HEK293 (cell line): Measurements from ENCODE around the gene STRN3.

Source experiments
- CTCF ChIA-PET: fragments of 350-600 bp; formaldehyde crosslinking; extraction: SDS; loops from one replicate; lab custom pipeline; 2021; ENCODE audit warnings: antibody characterized with exemption; lab: Yijun Ruan, JAX
- POLR2A ChIA-PET: fragments of 300-600 bp; formaldehyde crosslinking; extraction: SDS; loops from one replicate; lab custom pipeline; 2020; ENCODE audit warnings: antibody characterized with exemption, inconsistent platforms; lab: Yijun Ruan, JAX
- H3K27ac ChIP-seq: fragments of 200-500 bp; sonication (Bioruptor generic); 2 replicates; pipeline ENCODE4 v1.5.1; 2014; ENCODE audit warnings: low read depth, low read length, control low read depth, inconsistent platforms; ENCODE audit errors: extremely low read depth
- H3K36me3 ChIP-seq, 2 experiments: fragments of 200-500 bp in 1 of 2; sonication (Bioruptor generic) in 1 of 2; 1 replicate in 1 of 2; 2 replicates in 1 of 2; pipeline ENCODE4 v1.5.1; 2014 to 2017; ENCODE audit warnings: inconsistent platforms in 2 of 2, low read length in 2 of 2; ENCODE audit not compliant: control insufficient read depth in 2 of 2, insufficient read depth in 1 of 2
- H3K4me1 ChIP-seq: fragments of 200-500 bp; sonication (Bioruptor generic); 2 replicates; pipeline ENCODE4 v1.5.1; 2014; ENCODE audit warnings: mild to moderate bottlenecking, low read length, inconsistent platforms; ENCODE audit not compliant: control insufficient read depth, insufficient read depth
- H3K4me3 ChIP-seq: 2 replicates; pipeline ENCODE4 v1.5.1; 2011; ENCODE audit warnings: low read depth, mild to moderate bottlenecking, control low read depth, low read length, moderate library complexity
- H3K9me3 ChIP-seq: fragments of 200-500 bp; sonication (Bioruptor generic); 2 replicates; pipeline ENCODE4 v1.5.1; 2014; ENCODE audit warnings: low read depth, low read length, inconsistent platforms; ENCODE audit not compliant: control insufficient read depth, insufficient read depth
- FEZF1 ChIP-seq: fragments of 450-650 bp; formaldehyde crosslinking; IDR thresholded peaks from 2 replicates; pipeline ENCODE4 v1.5.1; 2016; ENCODE audit warnings: missing biosample characterization, missing genetic modification characterization
- GFI1B ChIP-seq: fragments of 450-650 bp; formaldehyde crosslinking; IDR thresholded peaks from 2 replicates; pipeline ENCODE4 v1.5.1; 2016; ENCODE audit warnings: missing biosample characterization, missing genetic modification characterization
- INSM2 ChIP-seq: fragments of 450-650 bp; formaldehyde crosslinking; IDR thresholded peaks from 2 replicates; pipeline ENCODE4 v1.5.1; 2016; ENCODE audit warnings: missing biosample characterization, missing genetic modification characterization
- KLF8 ChIP-seq: fragments of 450-650 bp; formaldehyde crosslinking; IDR thresholded peaks from 2 replicates; pipeline ENCODE4 v1.5.1; 2016; ENCODE audit warnings: missing biosample characterization, missing genetic modification characterization
- SP7 ChIP-seq: fragments of 450-650 bp; formaldehyde crosslinking; IDR thresholded peaks from 2 replicates; pipeline ENCODE4 v1.5.1; 2016; ENCODE audit warnings: missing biosample characterization, missing genetic modification characterization
- ZBTB10 ChIP-seq: fragments of 450-650 bp; formaldehyde crosslinking; IDR thresholded peaks from 2 replicates; pipeline ENCODE4 v1.5.1; 2016; ENCODE audit warnings: missing biosample characterization, missing genetic modification characterization
- ZNF121 ChIP-seq: fragments of 450-650 bp; formaldehyde crosslinking; IDR thresholded peaks from 2 replicates; pipeline ENCODE4 v1.5.1; 2016; ENCODE audit warnings: missing biosample characterization, missing genetic modification characterization
- ZNF132 ChIP-seq: fragments of 450-650 bp; formaldehyde crosslinking; IDR thresholded peaks from 2 replicates; pipeline ENCODE4 v1.5.1; 2017; ENCODE audit warnings: missing biosample characterization, missing genetic modification characterization, borderline replicate concordance
- ZNF16 ChIP-seq: fragments of 450-650 bp; formaldehyde crosslinking; IDR thresholded peaks from 2 replicates; pipeline ENCODE4 v1.5.1; 2016; ENCODE audit warnings: low read depth, missing biosample characterization, missing genetic modification characterization
- ZNF26 ChIP-seq: fragments of 450-650 bp; formaldehyde crosslinking; IDR thresholded peaks from 2 replicates; pipeline ENCODE4 v1.5.1; 2016; ENCODE audit warnings: missing biosample characterization, missing genetic modification characterization
- ZNF416 ChIP-seq: fragments of 450-650 bp; formaldehyde crosslinking; IDR thresholded peaks from 2 replicates; pipeline ENCODE4 v1.5.1; 2016; ENCODE audit warnings: missing biosample characterization, missing genetic modification characterization
- ZNF521 ChIP-seq: fragments of 450-650 bp; formaldehyde crosslinking; IDR thresholded peaks from 2 replicates; pipeline ENCODE4 v1.5.1; 2017; ENCODE audit warnings: missing biosample characterization, mild to moderate bottlenecking, missing genetic modification characterization
- ZNF529 ChIP-seq: fragments of 450-650 bp; formaldehyde crosslinking; IDR thresholded peaks from 2 replicates; pipeline ENCODE4 v1.5.1; 2017; ENCODE audit warnings: missing genetic modification characterization, missing biosample characterization; ENCODE audit not compliant: insufficient replicate concordance
- ZNF549 ChIP-seq: fragments of 450-650 bp; IDR thresholded peaks from 2 replicates; pipeline ENCODE4 v1.5.1; 2018; ENCODE audit warnings: missing biosample characterization, missing genetic modification characterization, mild to moderate bottlenecking, inconsistent platforms, moderate library complexity
- ZNF555 ChIP-seq: fragments of 450-650 bp; formaldehyde crosslinking; conservative IDR thresholded peaks from 2 replicates; pipeline ENCODE4 v1.5.1; 2017; ENCODE audit warnings: missing biosample characterization, mild to moderate bottlenecking, missing genetic modification characterization, inconsistent platforms
- ZNF596 ChIP-seq: fragments of 450-650 bp; IDR thresholded peaks from 2 replicates; pipeline ENCODE4 v1.5.0; 2018; ENCODE audit warnings: missing biosample characterization, mild to moderate bottlenecking, missing genetic modification characterization, moderate library complexity
- ZNF624 ChIP-seq: fragments of 450-650 bp; formaldehyde crosslinking; IDR thresholded peaks from 2 replicates; pipeline ENCODE4 v1.5.1; 2017; ENCODE audit warnings: missing biosample characterization, missing genetic modification characterization
- ZNF747 ChIP-seq: fragments of 450-650 bp; formaldehyde crosslinking; IDR thresholded peaks from 2 replicates; pipeline ENCODE4 v1.5.1; 2016; ENCODE audit warnings: missing biosample characterization, missing genetic modification characterization
- ZNF777 ChIP-seq: fragments of 450-650 bp; formaldehyde crosslinking; IDR thresholded peaks from 2 replicates; pipeline ENCODE4 v1.5.1; 2017; ENCODE audit warnings: missing biosample characterization, missing genetic modification characterization, borderline replicate concordance
- ZNF830 ChIP-seq: fragments of 450-650 bp; IDR thresholded peaks from 2 replicates; pipeline ENCODE4 v1.5.0; 2018; ENCODE audit warnings: missing biosample characterization, missing genetic modification characterization, low read depth, mild to moderate bottlenecking, moderate library complexity

Gene STRN3

GRCh38 chr14:31018057-31018645, 8.0 kb downstream of the STRN3 start (continued):
- TF ChIP-seq ZNF26 (tag by site-specific recombination) = no peak

- Histone ChIP-seq H3K36me3 (peaks cover 12 to 18% of the 10 kb centered on the region in 2 experiments; a peak in 2 of 3 replicates), H3K9me3 (no peaks in the 10 kb centered on the region), H3K4me3 (no peak overlapping the region), H3K27ac (no peak overlapping the region), H3K4me1 (peaks cover 2% of the 10 kb centered on the region; the same call in 1 of the 2 replicates)
- ChIA-PET POLR2A (no interaction called here), CTCF (no interaction called here)
- TF ChIP-seq ZNF121 (tag by site-specific recombination) = no peak
- TF ChIP-seq ZNF555 (tag by site-specific recombination) = no peak
- TF ChIP-seq INSM2 (tag by site-specific recombination) = no peak
- TF ChIP-seq ZNF416 = no peak
- no peak for TF ChIP-seq ZNF549 (tag by site-specific recombination)
- no peak for TF ChIP-seq ZNF132 (tag by site-specific recombination)
- no peak for TF ChIP-seq FEZF1 (tag by site-specific recombination)
- TF ChIP-seq ZNF747 = no peak
- TF ChIP-seq ZBTB10 = no peak
- TF ChIP-seq ZNF624 = no peak
- TF ChIP-seq ZNF596 = no peak
- no peak for TF ChIP-seq ZNF777 (tag by site-specific recombination)
- TF ChIP-seq ZNF830 (tag by site-specific recombination) = no peak
- no peak for TF ChIP-seq KLF8 (tag by site-specific recombination)
- TF ChIP-seq ZNF529 = no peak
- TF ChIP-seq ZNF16 (tag by site-specific recombination) = no peak
- TF ChIP-seq SP7 (tag by site-specific recombination) = no peak
- TF ChIP-seq ZNF521 (tag by site-specific recombination) = no peak
- no peak for TF ChIP-seq GFI1B (tag by site-specific recombination)
- TF ChIP-seq, all 188 proteins: peak for 0
These were observed 12.3 kb downstream of the STRN3 start for GRCh38 chr14:31013841-31014240.
